CD4-positive, alpha-beta T cell (primary cell): ENCODE data around the gene SLC17A9. TPM values are rescaled to one million over a fixed set of nuclear protein-coding genes. Genes with fewer than 3 reads are reported as not detected.

Source experiments
- ATAC-seq: fragments of 200-7000 bp; cut with Tn5 transposase; one replicate; pipeline ENCODE4 v1.10.0; 2022; ENCODE audit warnings: mild to moderate bottlenecking; ENCODE audit not compliant: poor library complexity
- CTCF ChIA-PET: fragments of 350-600 bp; sonication (Branson Sonifier 250); formaldehyde crosslinking; loops from one replicate; lab custom pipeline; 2021; ENCODE audit warnings: antibody characterized with exemption, inconsistent platforms; lab: Charles Lee
- POLR2A ChIA-PET: fragments of 350-600 bp; sonication (Branson Sonifier 250); formaldehyde crosslinking; loops from one replicate; lab custom pipeline; 2021; ENCODE audit warnings: antibody characterized with exemption, inconsistent platforms; lab: Charles Lee
- DNase-seq, 14 experiments: peaks; one replicate each; pipeline ENCODE4 v3.0.0-alpha.2; 2013 to 2020; ENCODE audit warnings: mixed read lengths in 2 of 14
- H3K27ac ChIP-seq, 2 donors: one replicate each; pipeline versions ENCODE4 v1.5.1 to v1.7.0; 2013; ENCODE audit warnings: low read length in 2 of 2, low read depth in 1 of 2, mild to moderate bottlenecking in 1 of 2
- H3K27me3 ChIP-seq, 2 experiments: 1 replicate in 1 of 2; 2 replicates in 1 of 2; pipeline versions ENCODE4 v1.6.1 to v1.7.0; 2013; ENCODE audit warnings: low read length in 2 of 2, control low read depth in 1 of 2, mild to moderate bottlenecking in 1 of 2, moderate library complexity in 1 of 2; ENCODE audit not compliant: insufficient read depth in 2 of 2, control insufficient read depth in 1 of 2
- H3K36me3 ChIP-seq: one replicate; pipeline ENCODE4 v1.6.1; 2013; ENCODE audit warnings: low read length, control low read depth; ENCODE audit not compliant: insufficient read depth
- H3K4me1 ChIP-seq: one replicate; pipeline ENCODE4 v1.6.1; 2013; ENCODE audit warnings: low read length, control low read depth; ENCODE audit not compliant: insufficient read depth
- H3K4me3 ChIP-seq: one replicate; pipeline ENCODE4 v1.5.1; 2013; ENCODE audit warnings: mild to moderate bottlenecking, low read length, moderate library complexity
- H3K9me3 ChIP-seq, 2 experiments: 1 replicate in 1 of 2; 2 replicates in 1 of 2; pipeline versions ENCODE4 v1.6.1 to v1.7.0; 2013; ENCODE audit warnings: low read length in 2 of 2, mild to moderate bottlenecking in 2 of 2, control low read depth in 1 of 2, moderate library complexity in 1 of 2; ENCODE audit not compliant: control insufficient read depth in 1 of 2, insufficient read depth in 1 of 2
- H3K27ac Mint-ChIP-seq: one replicate; pipeline ENCODE4 v1.8.0; 2020; ENCODE audit warnings: mixed read lengths
- H3K27me3 Mint-ChIP-seq: one replicate; pipeline ENCODE4 v1.8.0; 2021; ENCODE audit warnings: mixed read lengths
- H3K36me3 Mint-ChIP-seq: one replicate; pipeline ENCODE4 v1.8.0; 2021; ENCODE audit warnings: low read depth, mixed read lengths
- H3K4me1 Mint-ChIP-seq: one replicate; pipeline ENCODE4 v1.8.0; 2021; ENCODE audit warnings: low read depth, mixed read lengths
- H3K4me3 Mint-ChIP-seq: one replicate; pipeline ENCODE4 v1.8.0; 2020; ENCODE audit warnings: mild to moderate bottlenecking, mixed read lengths
- H3K9me3 Mint-ChIP-seq: one replicate; pipeline ENCODE4 v1.8.0; 2020; ENCODE audit warnings: mixed read lengths
- CTCF ChIP-seq: fragments of 200-600 bp; IDR thresholded peaks from one replicate; pipeline ENCODE4 v1.8.0; 2022; ENCODE audit warnings: antibody characterized with exemption, mild to moderate bottlenecking
- intact Hi-C, 2 experiments: fragments of 100-400 bp; cut with DNase I in 1 of 2; cut with micrococcal nuclease in 1 of 2; formaldehyde crosslinking; loops; one replicate each; pipeline versions ENCODE4 v1.15.1 to v1.9.0; 2023 to 2025; cut with DNase I, micrococcal nuclease
- total RNA-seq, 174 experiments: library from RNA in 2 of 174; stranded (reverse) in 2 of 174; gene quantifications; one replicate each; pipeline ENCODE4 v1.2.3 and lab custom pipeline; 2021 to 2026

SLC17A9 gene
- total RNA-seq, 2 experiments from 2014 or later: 3.5 to 5.5 TPM

DNA sequence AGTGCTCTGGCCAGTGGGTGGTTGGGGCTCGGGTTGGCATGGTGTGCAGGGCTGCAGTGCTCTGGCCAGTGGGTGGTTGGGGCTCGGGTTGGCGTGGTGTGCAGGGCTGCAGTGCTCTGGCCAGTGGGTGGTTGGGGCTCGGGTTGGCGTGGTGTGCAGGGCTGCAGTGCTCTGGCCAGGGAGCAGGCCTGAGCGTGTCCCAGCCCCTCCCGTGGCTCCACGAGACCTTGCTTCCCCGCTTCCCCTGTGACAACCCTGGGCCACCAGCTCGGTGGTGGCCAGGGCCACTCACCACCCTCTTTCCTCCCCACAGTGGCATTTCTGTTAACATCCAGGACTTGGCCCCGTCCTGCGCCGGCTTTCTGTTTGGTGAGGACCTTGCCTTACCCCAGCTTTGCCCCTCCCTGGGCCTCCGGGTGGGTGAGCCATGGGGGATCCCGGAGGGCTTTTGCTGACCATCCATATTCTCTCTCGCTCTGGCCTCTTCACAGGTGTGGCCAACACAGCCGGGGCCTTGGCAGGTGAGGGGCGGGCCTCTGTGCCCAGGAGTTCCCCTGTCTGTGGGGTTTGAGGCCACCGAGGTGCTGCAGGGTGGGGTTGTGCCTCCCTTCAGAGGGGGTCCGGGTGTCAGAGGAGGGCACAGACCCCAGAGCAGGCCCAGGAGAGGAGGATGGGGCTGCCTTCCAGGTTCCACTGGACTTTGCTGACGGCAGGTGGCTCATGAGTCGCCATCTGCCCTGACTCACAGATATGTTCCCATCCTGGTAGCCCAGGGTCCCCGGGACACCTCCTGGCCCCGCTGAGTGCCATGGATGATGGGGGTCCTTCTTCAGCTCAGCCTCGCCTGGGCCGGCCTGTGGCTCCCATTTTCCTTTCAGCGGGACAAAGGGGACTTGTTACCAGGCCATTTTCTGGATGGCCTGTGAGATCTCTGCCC lies 14.0 kb downstream of the SLC17A9 start:
- no peak overlapping the region for H3K4me3 Mint-ChIP-seq
- Histone ChIP-seq H3K27me3 (peaks cover 0 to 2% of the 10 kb centered on the region in 2 experiments), H3K9me3 (peaks cover 0 to 3% of the 10 kb centered on the region in 2 experiments), H3K4me3 (no peak overlapping the region), H3K36me3 (no peaks in the 10 kb centered on the region), H3K27ac (no peak overlapping the region), H3K4me1 (no peaks in the 10 kb centered on the region)
- ATAC-seq: no peak
- ChIA-PET CTCF (no interaction called here), POLR2A (no interaction called here)
- intact Hi-C loops: no loop called here
- H3K4me1 Mint-ChIP-seq: peaks cover 2% of the 10 kb centered on the region
- TF ChIP-seq CTCF: no peak
- no peak overlapping the region for H3K27ac Mint-ChIP-seq
- H3K27me3 Mint-ChIP-seq: peaks cover 4% of the 10 kb centered on the region
- DNase-seq: no peak
- H3K36me3 Mint-ChIP-seq: no peaks in the 10 kb centered on the region
- no peaks in the 10 kb centered on the region for H3K9me3 Mint-ChIP-seq

GRCh38 chr20:62967149-62967501 lies 14.6 kb downstream of the SLC17A9 start:
- Histone ChIP-seq H3K36me3 (no peaks in the 10 kb centered on the region), H3K9me3 (peaks cover 0 to 3% of the 10 kb centered on the region in 2 experiments), H3K4me3 (no peak overlapping the region), H3K27me3 (peaks cover 2 to 3% of the 10 kb centered on the region in 2 experiments), H3K4me1 (peaks cover under 1% of the 10 kb centered on the region), H3K27ac (no peak overlapping the region)
- Mint-ChIP-seq H3K36me3 (no peaks in the 10 kb centered on the region), H3K4me1 (peaks cover 9% of the 10 kb centered on the region), H3K4me3 (no peak overlapping the region), H3K27me3 (peaks cover 10% of the 10 kb centered on the region), H3K9me3 (no peaks in the 10 kb centered on the region), H3K27ac (no peak overlapping the region)
- ATAC-seq: no peak
- POLR2A ChIA-PET: no interaction called here
- intact Hi-C loops: no loop called here
- CTCF ChIA-PET: no interaction called here
- TF ChIP-seq CTCF: no peak
- DNase-seq: no peak

DNA sequence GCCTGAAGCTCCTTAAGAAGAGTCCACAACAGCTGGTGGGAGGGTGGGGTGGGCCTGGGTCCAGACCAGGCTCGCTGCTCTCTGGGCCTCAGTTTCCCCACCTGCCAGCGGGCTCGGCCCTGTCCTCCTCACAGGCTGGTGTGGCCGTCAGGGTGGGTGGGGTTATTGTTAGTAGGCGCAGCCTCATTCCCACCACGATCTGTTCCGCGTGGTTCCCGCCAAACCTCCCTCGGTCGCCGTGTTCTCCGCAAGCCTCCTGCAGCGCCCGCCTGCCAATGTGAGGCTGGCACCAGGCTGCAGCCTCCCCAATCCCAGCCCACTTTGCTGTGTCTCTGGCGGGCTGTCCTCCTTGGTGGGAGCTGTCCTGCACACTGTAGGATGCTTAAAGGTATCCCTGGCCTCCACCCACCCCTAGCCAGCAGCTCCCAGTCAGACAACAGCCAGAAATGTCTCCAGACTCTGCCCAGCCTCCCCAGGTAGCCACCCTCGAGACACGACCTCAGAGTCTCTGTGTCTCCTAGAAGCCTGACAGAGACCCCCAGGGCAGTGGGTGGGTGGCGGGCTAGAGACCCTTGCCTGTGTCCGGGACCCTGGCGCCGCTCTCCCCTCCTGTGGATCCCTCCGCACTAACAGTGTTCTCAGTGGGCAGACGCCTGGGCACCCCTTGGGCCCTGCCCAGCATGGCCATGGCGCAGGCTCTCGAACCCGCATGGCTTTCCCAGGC lies 15.3 kb downstream of the SLC17A9 start:
- ATAC-seq (no peak), DNase-seq (no peak)
- peaks cover 14% of the 10 kb centered on the region for H3K4me1 Mint-ChIP-seq
- Histone ChIP-seq H3K27ac (no peak overlapping the region), H3K36me3 (no peaks in the 10 kb centered on the region), H3K4me3 (no peak overlapping the region), H3K27me3 (peaks cover 5 to 6% of the 10 kb centered on the region in 2 experiments), H3K9me3 (peaks cover 0 to 3% of the 10 kb centered on the region in 2 experiments), H3K4me1 (peaks cover 7% of the 10 kb centered on the region)
- peaks cover 15% of the 10 kb centered on the region for H3K27me3 Mint-ChIP-seq
- POLR2A ChIA-PET: no interaction called here
- H3K27ac Mint-ChIP-seq: no peak overlapping the region
- H3K4me3 Mint-ChIP-seq: no peak overlapping the region
- H3K9me3 Mint-ChIP-seq: no peaks in the 10 kb centered on the region
- H3K36me3 Mint-ChIP-seq: no peaks in the 10 kb centered on the region
- intact Hi-C loops: no loop called here
- CTCF ChIA-PET: no interaction called here
- TF ChIP-seq CTCF: no peak
